GM06990 (cell line): Measurements from ENCODE around the gene LYSMD2.

Source experiments
- DNase-seq: peaks from one replicate; pipeline ENCODE4 v3.0.0-alpha.2; 2011; ENCODE audit not compliant: insufficient read length; ENCODE audit errors: extremely low read depth
- H3K27me3 ChIP-seq: replicated peaks from 2 replicates; pipeline ENCODE4 v1.6.0; 2011; ENCODE audit warnings: low read length; ENCODE audit not compliant: control insufficient read depth, insufficient read depth
- H3K36me3 ChIP-seq: 2 replicates; pipeline ENCODE4 v1.5.1; 2011; ENCODE audit warnings: low read length; ENCODE audit not compliant: control insufficient read depth, insufficient read depth
- H3K4me3 ChIP-seq: replicated peaks from 2 replicates; pipeline ENCODE4 v1.5.1; 2011; ENCODE audit warnings: low read depth, mild to moderate bottlenecking, control low read depth, low read length
- TF ChIP-seq, protein P1 (sequence below): IDR thresholded peaks from 2 replicates; pipeline ENCODE4 v1.5.1; 2011; ENCODE audit warnings: low read length, control low read depth, mild to moderate bottlenecking, inconsistent platforms; ENCODE audit not compliant: insufficient read depth, poor library complexity, severe bottlenecking

LYSMD2 gene

DNA sequence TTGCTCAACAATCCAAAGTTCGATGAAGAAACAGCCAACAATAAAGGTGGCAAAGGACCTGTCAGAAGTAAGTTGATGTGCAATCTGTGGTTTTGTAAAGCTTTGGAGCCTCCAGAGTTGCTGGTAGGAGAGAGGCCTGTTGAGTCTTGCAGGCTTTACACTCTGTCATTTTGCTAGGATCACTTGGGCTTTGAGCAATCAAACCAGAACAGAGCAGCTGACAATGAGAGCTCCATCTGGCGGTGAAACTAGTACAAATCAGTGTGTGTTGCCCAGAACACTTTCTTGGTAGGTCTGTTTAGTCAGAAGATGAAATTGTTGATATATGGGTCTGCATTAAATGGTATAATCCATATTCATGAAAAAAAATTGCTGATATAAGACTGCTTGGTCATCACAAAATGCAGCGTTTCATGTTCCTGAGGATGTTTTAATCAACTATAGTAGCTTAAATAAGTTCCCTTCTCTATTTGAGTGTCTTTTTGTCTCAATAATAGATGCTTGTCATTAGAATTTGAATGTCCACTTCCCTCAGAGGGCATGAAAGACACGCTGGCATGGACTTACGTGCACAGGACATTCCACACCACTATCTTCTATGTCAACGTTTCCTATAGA, 39.6 kb upstream of the LYSMD2 start:
- DNase-seq: peak; percentile 27
- no peak overlapping the region for H3K4me3 ChIP-seq
- TF ChIP-seq, protein P1, sequence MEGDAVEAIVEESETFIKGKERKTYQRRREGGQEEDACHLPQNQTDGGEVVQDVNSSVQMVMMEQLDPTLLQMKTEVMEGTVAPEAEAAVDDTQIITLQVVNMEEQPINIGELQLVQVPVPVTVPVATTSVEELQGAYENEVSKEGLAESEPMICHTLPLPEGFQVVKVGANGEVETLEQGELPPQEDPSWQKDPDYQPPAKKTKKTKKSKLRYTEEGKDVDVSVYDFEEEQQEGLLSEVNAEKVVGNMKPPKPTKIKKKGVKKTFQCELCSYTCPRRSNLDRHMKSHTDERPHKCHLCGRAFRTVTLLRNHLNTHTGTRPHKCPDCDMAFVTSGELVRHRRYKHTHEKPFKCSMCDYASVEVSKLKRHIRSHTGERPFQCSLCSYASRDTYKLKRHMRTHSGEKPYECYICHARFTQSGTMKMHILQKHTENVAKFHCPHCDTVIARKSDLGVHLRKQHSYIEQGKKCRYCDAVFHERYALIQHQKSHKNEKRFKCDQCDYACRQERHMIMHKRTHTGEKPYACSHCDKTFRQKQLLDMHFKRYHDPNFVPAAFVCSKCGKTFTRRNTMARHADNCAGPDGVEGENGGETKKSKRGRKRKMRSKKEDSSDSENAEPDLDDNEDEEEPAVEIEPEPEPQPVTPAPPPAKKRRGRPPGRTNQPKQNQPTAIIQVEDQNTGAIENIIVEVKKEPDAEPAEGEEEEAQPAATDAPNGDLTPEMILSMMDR: peak; percentile 73
- no peaks in the 10 kb centered on the region for H3K27me3 ChIP-seq
- H3K36me3 ChIP-seq: no peaks in the 10 kb centered on the region; the same call in none of the 2 replicates

DNA sequence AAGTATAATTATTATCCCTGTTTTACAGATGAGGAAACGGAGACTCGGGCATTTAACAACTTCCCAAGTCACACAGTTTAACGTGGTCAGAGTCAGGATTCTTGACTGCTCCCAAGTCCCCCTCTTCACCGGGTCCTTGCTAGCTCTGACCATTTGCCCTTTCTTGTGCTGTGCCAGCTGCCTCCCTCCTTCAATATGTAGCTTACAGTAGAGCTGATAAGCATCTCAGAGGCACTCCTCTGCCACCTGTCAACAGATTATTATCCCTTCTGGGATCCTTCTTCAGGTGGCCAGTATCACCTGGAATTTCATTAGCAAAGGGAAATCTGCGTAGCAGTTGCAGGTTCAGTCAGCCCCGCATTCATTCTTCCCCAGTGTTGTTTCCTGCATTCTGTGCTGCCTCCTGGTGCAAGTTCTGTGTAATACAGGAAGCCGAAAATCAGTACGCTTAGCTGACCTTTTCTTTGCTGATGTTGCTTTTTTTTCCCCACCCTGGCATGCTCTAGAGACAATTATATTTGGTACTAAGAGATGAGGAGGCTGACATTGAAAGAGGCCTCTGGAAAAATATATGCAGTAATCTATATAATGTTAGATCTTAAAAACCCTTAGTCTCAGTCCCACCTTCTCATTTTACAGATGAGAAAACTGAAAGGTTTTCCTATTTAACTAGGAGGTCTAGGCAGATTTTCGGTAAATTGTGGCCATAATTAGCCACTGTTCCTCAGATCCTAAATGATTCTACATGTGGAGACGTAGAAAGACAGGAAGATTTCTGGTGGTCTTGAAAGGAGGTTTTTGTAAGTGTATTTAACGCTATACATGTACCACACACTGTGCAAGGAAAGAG, 38.7 kb upstream of the LYSMD2 start:
- no peak overlapping the region for H3K4me3 ChIP-seq
- TF ChIP-seq, protein P1: peak; percentile 80
- no peaks in the 10 kb centered on the region for H3K27me3 ChIP-seq
- H3K36me3 ChIP-seq: no peaks in the 10 kb centered on the region; the same call in none of the 2 replicates
- no peak for DNase-seq

DNA sequence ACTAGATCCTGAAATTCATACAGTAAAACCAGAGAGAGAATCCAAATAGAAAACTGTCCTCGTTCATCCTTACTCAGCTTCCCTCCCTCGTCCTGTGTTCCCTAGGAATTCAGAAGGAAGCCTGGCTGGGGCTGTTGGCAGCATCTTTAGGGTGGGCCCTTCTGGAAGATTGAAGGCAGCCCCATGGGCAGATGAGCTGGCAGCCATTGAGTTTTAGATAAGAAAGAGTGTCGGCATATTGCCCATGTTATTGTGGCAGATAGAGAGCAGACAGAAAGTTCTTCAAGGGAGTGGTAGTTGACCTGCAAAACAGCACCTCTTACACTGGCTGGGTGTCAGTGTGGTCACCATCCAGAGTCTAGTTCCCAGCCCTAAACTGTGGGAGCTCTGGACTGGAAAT, 37.5 kb upstream of the LYSMD2 start:
- no peak overlapping the region for H3K4me3 ChIP-seq
- no peaks in the 10 kb centered on the region for H3K27me3 ChIP-seq
- H3K36me3 ChIP-seq: no peaks in the 10 kb centered on the region; the same call in none of the 2 replicates
- no peak for DNase-seq
- TF ChIP-seq, protein P1: no peak

DNA sequence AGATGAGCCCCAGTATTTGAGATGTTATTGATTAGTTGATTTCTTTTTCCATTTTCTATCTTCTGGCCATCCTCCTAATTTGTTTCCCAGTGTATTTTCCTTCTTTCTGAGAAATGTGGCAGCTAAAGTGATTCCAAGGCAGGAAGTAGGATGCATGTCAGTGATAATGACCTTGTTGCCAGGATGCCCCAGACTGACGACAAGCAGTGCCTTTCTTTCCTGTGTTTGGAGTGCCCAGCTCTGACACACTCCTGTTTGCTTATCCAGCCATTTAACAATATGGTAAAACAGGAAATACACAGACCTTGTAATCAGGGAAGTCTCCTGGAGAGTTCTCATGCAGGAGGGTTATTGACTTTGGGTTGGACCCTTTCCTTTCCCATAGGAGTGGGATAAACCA, 34.3 kb upstream of the LYSMD2 start:
- Histone ChIP-seq H3K27me3 (no peaks in the 10 kb centered on the region), H3K36me3 (peaks cover 2% of the 10 kb centered on the region)
- TF ChIP-seq, protein P1: no peak

DNA sequence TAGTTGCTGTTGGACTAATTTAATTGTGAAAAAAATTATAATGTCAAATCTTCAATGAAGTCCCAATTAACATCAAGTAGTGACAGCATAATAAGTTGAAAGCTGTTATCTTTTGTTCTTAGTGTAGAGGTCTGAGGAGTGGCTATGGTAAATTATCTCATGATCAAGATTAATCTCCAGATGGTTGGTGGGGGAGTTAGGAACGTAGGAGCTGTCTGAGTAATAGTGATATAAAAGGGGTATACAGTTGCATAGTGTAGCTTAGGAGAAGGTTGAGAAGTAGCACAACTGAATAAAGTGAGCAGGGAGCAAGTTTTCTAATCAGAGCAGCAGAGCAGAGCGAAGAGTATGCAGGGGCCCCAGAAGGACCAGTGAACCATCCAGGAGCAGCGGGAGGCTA, 33.4 kb upstream of the LYSMD2 start:
- Histone ChIP-seq H3K27me3 (no peaks in the 10 kb centered on the region), H3K36me3 (peaks cover 2% of the 10 kb centered on the region), H3K4me3 (no peak overlapping the region)
- no peak for DNase-seq
- TF ChIP-seq, protein P1: no peak

More for the DNA sequence above, 34.3 kb upstream of the LYSMD2 start:
- DNase-seq: no peak
- no peak overlapping the region for H3K4me3 ChIP-seq
